Mesothelial cell of epicardium (in vitro differentiated cells): ENCODE data around the gene CFAP206. TPM values are rescaled to one million over a fixed set of nuclear protein-coding genes. Genes with fewer than 3 reads are reported as not detected.
A peak's percentile ranks its signal among the peaks of the same experiment; 100 is the strongest.

ENCODE experiments used
- DNase-seq, 2 experiments: peaks; one replicate each; pipeline ENCODE4 v3.0.0; 2021; ENCODE audit warnings: low spot score in 2 of 2; ENCODE audit not compliant: unreplicated experiment in 2 of 2
- H3K27ac Mint-ChIP-seq: 2 replicates; pipeline ENCODE4 v1.8.0; 2021; ENCODE audit warnings: mixed read lengths
- H3K27me3 Mint-ChIP-seq: 2 replicates; pipeline ENCODE4 v1.8.0; 2021; ENCODE audit warnings: low read depth, mixed read lengths
- H3K36me3 Mint-ChIP-seq: 2 replicates; pipeline ENCODE4 v1.8.0; 2021; ENCODE audit warnings: mixed read lengths
- H3K4me1 Mint-ChIP-seq: 2 replicates; pipeline ENCODE4 v1.8.0; 2021; ENCODE audit warnings: mixed read lengths
- H3K4me3 Mint-ChIP-seq: 2 replicates; pipeline ENCODE4 v1.8.0; 2021; ENCODE audit warnings: mild to moderate bottlenecking, moderate library complexity, mixed read lengths
- H3K9me3 Mint-ChIP-seq: 2 replicates; pipeline ENCODE4 v1.8.0; 2021; ENCODE audit warnings: mixed read lengths
- total RNA-seq: library from RNA; stranded (reverse); gene quantifications from 3 replicates; pipeline ENCODE4 v1.2.1, GENCODE V29; 2021
- TF ChIP-seq, protein P1 (sequence below): fragments of 200-600 bp; sonication (generic); IDR thresholded peaks from one replicate; pipeline ENCODE4 v1.5.0; 2021; ENCODE audit warnings: antibody characterized with exemption; ENCODE audit not compliant: unreplicated experiment

Gene CFAP206
- total RNA-seq, 1 donor from 2014 or later = 1.5 TPM

DNA sequence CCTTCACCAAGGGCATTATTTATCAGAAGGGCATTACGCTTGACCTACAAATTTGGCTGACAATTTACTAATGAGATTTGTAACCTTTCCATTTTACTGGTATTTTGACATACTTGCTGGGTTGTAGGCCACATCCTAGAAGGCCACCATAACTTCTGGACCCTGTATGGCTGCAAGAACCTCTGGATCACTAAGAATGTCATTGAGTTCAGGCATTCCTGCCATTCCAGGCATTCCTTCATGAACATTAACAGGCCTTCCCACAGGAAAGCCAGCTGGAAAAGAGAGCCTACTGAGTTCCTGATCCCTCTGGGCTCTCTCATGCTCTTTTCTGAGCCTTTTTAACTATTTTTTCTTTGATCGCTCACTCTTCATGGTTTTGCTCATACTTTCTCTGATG lies 36.6 kb downstream of the CFAP206 start:
- H3K27ac Mint-ChIP-seq = no peak overlapping the region
- peaks cover 2% of the 10 kb centered on the region for H3K4me1 Mint-ChIP-seq
- peaks cover 9% of the 10 kb centered on the region for H3K9me3 Mint-ChIP-seq
- H3K27me3 Mint-ChIP-seq = no peaks in the 10 kb centered on the region
- no peak overlapping the region for H3K4me3 Mint-ChIP-seq
- DNase-seq = no peak
- no peaks in the 10 kb centered on the region for H3K36me3 Mint-ChIP-seq
- TF ChIP-seq, protein P1, sequence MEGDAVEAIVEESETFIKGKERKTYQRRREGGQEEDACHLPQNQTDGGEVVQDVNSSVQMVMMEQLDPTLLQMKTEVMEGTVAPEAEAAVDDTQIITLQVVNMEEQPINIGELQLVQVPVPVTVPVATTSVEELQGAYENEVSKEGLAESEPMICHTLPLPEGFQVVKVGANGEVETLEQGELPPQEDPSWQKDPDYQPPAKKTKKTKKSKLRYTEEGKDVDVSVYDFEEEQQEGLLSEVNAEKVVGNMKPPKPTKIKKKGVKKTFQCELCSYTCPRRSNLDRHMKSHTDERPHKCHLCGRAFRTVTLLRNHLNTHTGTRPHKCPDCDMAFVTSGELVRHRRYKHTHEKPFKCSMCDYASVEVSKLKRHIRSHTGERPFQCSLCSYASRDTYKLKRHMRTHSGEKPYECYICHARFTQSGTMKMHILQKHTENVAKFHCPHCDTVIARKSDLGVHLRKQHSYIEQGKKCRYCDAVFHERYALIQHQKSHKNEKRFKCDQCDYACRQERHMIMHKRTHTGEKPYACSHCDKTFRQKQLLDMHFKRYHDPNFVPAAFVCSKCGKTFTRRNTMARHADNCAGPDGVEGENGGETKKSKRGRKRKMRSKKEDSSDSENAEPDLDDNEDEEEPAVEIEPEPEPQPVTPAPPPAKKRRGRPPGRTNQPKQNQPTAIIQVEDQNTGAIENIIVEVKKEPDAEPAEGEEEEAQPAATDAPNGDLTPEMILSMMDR = no peak

DNA sequence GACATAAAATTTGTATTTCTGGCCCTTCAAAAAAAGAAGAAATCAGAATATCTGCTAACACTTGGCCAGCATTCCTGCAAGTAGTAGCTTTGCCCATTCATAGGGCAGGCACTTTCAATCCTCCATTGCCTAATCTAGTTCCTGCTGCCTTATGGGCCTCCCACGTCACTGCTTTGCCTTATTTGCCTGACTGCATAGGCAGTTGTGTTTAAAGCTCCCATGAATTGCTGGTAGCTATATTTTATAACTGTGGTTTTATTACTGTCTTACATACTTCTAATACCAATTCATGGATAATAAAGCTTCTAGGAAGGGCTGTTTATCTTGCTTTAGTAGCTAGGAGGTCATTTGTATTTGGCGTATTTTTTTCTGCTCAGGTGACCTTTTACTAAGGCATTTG lies 57.3 kb downstream of the CFAP206 start:
- TF ChIP-seq, protein P1 = no peak
- Mint-ChIP-seq H3K4me3 (no peak overlapping the region), H3K27ac (no peak overlapping the region), H3K27me3 (peaks cover 14% of the 10 kb centered on the region), H3K9me3 (peaks cover 6% of the 10 kb centered on the region), H3K4me1 (no peaks in the 10 kb centered on the region), H3K36me3 (no peaks in the 10 kb centered on the region)
- DNase-seq = no peak

DNA sequence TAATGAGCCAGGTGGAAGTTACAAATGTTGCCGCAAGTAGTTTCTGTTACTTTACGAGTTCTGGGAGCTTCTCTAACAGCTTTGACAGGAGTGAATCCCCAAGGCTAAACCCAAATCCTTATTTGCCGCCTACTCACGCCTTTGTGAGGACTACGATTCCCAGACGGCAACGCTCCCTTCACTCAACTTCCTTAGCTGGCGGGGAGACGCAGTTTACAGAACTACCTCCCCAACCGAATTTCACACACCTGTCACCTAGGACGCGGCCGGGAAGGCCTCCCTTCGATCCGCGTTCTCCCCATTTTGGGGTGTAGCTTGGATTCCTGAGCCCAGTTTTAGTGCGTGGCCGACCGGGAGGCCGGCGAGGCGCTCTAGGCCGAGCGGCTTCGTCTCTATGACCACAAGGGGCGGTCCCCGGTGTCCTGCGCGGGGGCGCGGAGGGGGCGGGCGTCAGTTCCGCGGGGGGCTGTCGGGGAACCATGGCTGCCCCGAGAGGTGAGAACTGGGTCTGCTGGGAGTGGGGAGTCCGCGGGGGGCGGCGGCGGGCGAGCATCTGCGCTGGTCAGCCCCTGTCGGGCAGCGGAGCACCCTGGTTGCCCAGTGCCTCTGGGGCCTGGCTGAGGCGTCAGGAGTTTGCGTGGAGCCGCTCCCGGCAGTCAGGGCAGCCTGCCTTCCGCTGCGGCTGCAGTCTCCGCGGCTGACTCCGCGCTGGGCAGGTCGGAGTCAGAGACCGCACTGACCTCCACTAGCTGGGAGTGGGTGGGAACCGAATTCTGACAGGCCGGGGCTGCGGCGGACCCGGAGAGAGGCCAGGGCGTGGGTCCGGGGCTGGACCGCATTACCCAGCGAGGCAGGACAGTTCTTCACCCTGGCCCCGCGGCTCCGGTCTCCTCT lies 65.0 kb downstream of the CFAP206 start, which contains the start of gene SLC35A1:
TSS of gene SLC35A1 (plus strand) at position 450 of the 894 bp plus-strand sequence. CDS start at position 480, 30 bp downstream.
- H3K9me3 Mint-ChIP-seq = no peaks in the 10 kb centered on the region

DNA sequence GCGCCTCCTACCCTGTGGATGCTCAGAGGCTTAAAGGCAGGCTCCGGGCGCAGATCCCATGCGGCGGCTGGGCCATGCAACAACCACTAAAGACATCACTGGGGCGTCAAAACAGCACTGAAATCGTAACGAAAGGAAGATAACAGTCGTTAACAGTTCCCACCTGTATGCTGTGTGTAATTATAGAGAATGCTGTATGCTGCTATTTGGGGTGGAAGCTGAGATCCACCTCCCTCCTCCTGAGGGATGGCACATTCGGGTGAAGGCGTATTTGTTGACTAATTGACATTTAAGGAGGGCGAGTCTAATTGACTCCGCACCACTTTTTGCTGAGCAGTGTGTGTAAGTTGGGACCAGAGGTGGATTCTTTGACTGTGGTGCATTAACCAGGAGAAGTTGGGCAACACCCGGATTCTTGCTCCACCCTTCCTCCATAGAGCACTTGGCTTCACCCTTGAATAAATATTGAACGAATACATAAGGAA lies 65.7 kb downstream of the CFAP206 start:
- TF ChIP-seq, protein P1 = no peak
- H3K36me3 Mint-ChIP-seq = peaks cover 10% of the 10 kb centered on the region
- H3K27me3 Mint-ChIP-seq = no peaks in the 10 kb centered on the region
- H3K4me1 Mint-ChIP-seq = peaks cover 26% of the 10 kb centered on the region
- DNase-seq = no peak
- no peaks in the 10 kb centered on the region for H3K9me3 Mint-ChIP-seq
- H3K27ac Mint-ChIP-seq = peak overlapping the region; percentile 99
- peak overlapping the region; percentile 99 for H3K4me3 Mint-ChIP-seq

More for the DNA sequence above, 65.0 kb downstream of the CFAP206 start, which contains the start of gene SLC35A1:
- TF ChIP-seq, protein P1 = peak; percentile 37
- Mint-ChIP-seq H3K4me1 (peaks cover 26% of the 10 kb centered on the region), H3K36me3 (peaks cover 3% of the 10 kb centered on the region), H3K27me3 (no peaks in the 10 kb centered on the region), H3K27ac (peak within 1 kb of the TSS; percentile 99), H3K4me3 (peak within 1 kb of the TSS; percentile 99)
- peak; percentile 67 to 89 for DNase-seq

DNA sequence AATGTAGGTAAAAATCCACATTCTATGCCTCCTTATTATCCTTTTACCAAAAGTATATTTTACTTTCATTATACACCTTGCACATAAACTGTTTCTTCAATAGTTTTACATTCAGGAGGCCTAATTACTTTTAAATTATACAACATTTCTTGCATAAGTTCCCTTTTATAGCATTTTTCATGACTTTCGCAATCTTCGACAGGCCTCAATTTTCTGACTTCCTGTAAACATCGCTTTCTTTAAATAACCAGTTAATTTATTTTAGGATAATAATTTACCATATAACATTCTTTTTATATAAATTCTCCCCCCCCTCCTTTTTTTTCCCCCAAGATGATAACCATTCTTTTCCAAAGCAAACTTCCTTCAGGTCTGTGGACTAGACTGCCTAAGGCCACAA lies 74.2 kb downstream of the CFAP206 start:
- TF ChIP-seq, protein P1 = no peak
- H3K4me3 Mint-ChIP-seq = no peak overlapping the region
- no peaks in the 10 kb centered on the region for H3K4me1 Mint-ChIP-seq
- no peaks in the 10 kb centered on the region for H3K27me3 Mint-ChIP-seq
- H3K27ac Mint-ChIP-seq = no peak overlapping the region
- DNase-seq = no peak
- peaks cover 59% of the 10 kb centered on the region for H3K36me3 Mint-ChIP-seq
- peaks cover 10% of the 10 kb centered on the region for H3K9me3 Mint-ChIP-seq
